Endothelial cell (in vitro differentiated cells): Measurements from ENCODE around the gene MAGI2. TPM values are rescaled to one million over a fixed set of nuclear protein-coding genes. Genes with fewer than 3 reads are reported as not detected.

ENCODE experiments used
- DNase-seq: peaks from one replicate; pipeline ENCODE4 v3.0.0; 2021; ENCODE audit warnings: low spot score
- H3K27ac Mint-ChIP-seq: one replicate; pipeline ENCODE4 v1.8.0; 2021; ENCODE audit warnings: mixed read lengths, inconsistent platforms; ENCODE audit not compliant: unreplicated experiment
- H3K27me3 Mint-ChIP-seq: one replicate; pipeline ENCODE4 v1.8.0; 2021; ENCODE audit warnings: mild to moderate bottlenecking, moderate library complexity, mixed read lengths, inconsistent platforms; ENCODE audit not compliant: unreplicated experiment
- H3K36me3 Mint-ChIP-seq: one replicate; pipeline ENCODE4 v1.8.0; 2021; ENCODE audit warnings: mild to moderate bottlenecking, low read depth, mixed read lengths, inconsistent platforms; ENCODE audit not compliant: unreplicated experiment
- H3K4me1 Mint-ChIP-seq: one replicate; pipeline ENCODE4 v1.8.0; 2021; ENCODE audit warnings: mild to moderate bottlenecking, mixed read lengths, inconsistent platforms; ENCODE audit not compliant: unreplicated experiment
- H3K4me3 Mint-ChIP-seq: one replicate; pipeline ENCODE4 v1.8.0; 2021; ENCODE audit warnings: mild to moderate bottlenecking, mixed read lengths, inconsistent platforms; ENCODE audit not compliant: unreplicated experiment
- H3K9me3 Mint-ChIP-seq: one replicate; pipeline ENCODE4 v1.8.0; 2021; ENCODE audit warnings: mixed read lengths, inconsistent platforms; ENCODE audit not compliant: unreplicated experiment
- CTCF ChIP-seq: fragments of 200-600 bp; sonication (generic); IDR thresholded peaks from one replicate; pipeline ENCODE4 v1.5.0; 2021; ENCODE audit warnings: antibody characterized with exemption; ENCODE audit not compliant: unreplicated experiment
- total RNA-seq: library from RNA; stranded (reverse); fragmentation: NEBNext Ultra II Directional; extraction: Animal tissue kit (Norgen Biotek cat#: 25700); gene quantifications from one replicate; pipeline ENCODE4 v1.2.1, GENCODE V29; 2021; ENCODE audit not compliant: unreplicated experiment

Gene MAGI2
- total RNA-seq, 1 donor from 2014 or later = 6.3 TPM

GRCh38 chr7:78803501-78804127 is 649.9 kb downstream of the MAGI2 start:
- DNase-seq = no peak
- Mint-ChIP-seq H3K4me3 (no peak overlapping the region), H3K4me1 (no peaks in the 10 kb centered on the region), H3K27ac (no peak overlapping the region), H3K36me3 (no peaks in the 10 kb centered on the region), H3K27me3 (no peaks in the 10 kb centered on the region), H3K9me3 (no peaks in the 10 kb centered on the region)
- TF ChIP-seq CTCF = no peak

- TF ChIP-seq CTCF = no peak
- H3K36me3 Mint-ChIP-seq = no peaks in the 10 kb centered on the region
- no peak for DNase-seq
- no peaks in the 10 kb centered on the region for H3K4me1 Mint-ChIP-seq
- no peak overlapping the region for H3K4me3 Mint-ChIP-seq
- H3K9me3 Mint-ChIP-seq = no peaks in the 10 kb centered on the region
- H3K27me3 Mint-ChIP-seq = no peaks in the 10 kb centered on the region
- no peak overlapping the region for H3K27ac Mint-ChIP-seq
Measured at GRCh38 chr7:78794101-78794500, 659.4 kb downstream of the MAGI2 start.

GRCh38 chr7:78792624-78793023 is 660.8 kb downstream of the MAGI2 start:
- no peaks in the 10 kb centered on the region for H3K4me1 Mint-ChIP-seq
- TF ChIP-seq CTCF = no peak
- no peak for DNase-seq
- H3K9me3 Mint-ChIP-seq = no peaks in the 10 kb centered on the region
- no peaks in the 10 kb centered on the region for H3K27me3 Mint-ChIP-seq
- no peaks in the 10 kb centered on the region for H3K36me3 Mint-ChIP-seq
- no peak overlapping the region for H3K27ac Mint-ChIP-seq
- no peak overlapping the region for H3K4me3 Mint-ChIP-seq

GRCh38 chr7:78792006-78792405 is 661.5 kb downstream of the MAGI2 start:
- TF ChIP-seq CTCF = no peak
- Mint-ChIP-seq H3K4me3 (no peak overlapping the region), H3K36me3 (no peaks in the 10 kb centered on the region), H3K27ac (no peak overlapping the region), H3K4me1 (no peaks in the 10 kb centered on the region), H3K9me3 (no peaks in the 10 kb centered on the region), H3K27me3 (no peaks in the 10 kb centered on the region)
- DNase-seq = no peak

- Mint-ChIP-seq H3K36me3 (no peaks in the 10 kb centered on the region), H3K27me3 (peaks cover 3% of the 10 kb centered on the region), H3K4me1 (no peaks in the 10 kb centered on the region), H3K27ac (no peak overlapping the region), H3K9me3 (no peaks in the 10 kb centered on the region), H3K4me3 (no peak overlapping the region)
- DNase-seq = no peak
- no peak for TF ChIP-seq CTCF
Measured at GRCh38 chr7:78788464-78788863, 665.0 kb downstream of the MAGI2 start.
